Measurements from ENCODE around the gene AXIN2.

DNA sequence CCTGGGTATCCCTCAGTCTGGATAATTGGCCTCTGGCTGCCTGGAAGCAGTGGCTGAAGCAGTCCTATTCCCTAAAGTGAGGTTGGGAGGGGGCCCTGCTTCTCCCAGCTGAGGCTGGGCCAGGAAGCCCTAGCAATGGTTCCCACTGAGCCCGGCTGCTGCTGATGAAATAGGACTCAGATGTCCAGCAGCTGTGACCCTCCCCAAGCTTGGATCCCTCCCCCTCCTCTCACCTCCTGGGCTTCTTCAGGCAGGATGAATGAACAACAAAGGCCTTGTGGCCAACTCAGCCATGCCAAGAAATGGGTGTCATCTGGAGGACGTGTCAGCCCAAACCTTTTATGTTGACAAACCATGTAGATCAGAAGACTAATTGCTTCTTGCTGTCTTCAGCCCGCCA lies 42.0 kb downstream of the AXIN2 start:
- TF ChIP-seq, protein P1, sequence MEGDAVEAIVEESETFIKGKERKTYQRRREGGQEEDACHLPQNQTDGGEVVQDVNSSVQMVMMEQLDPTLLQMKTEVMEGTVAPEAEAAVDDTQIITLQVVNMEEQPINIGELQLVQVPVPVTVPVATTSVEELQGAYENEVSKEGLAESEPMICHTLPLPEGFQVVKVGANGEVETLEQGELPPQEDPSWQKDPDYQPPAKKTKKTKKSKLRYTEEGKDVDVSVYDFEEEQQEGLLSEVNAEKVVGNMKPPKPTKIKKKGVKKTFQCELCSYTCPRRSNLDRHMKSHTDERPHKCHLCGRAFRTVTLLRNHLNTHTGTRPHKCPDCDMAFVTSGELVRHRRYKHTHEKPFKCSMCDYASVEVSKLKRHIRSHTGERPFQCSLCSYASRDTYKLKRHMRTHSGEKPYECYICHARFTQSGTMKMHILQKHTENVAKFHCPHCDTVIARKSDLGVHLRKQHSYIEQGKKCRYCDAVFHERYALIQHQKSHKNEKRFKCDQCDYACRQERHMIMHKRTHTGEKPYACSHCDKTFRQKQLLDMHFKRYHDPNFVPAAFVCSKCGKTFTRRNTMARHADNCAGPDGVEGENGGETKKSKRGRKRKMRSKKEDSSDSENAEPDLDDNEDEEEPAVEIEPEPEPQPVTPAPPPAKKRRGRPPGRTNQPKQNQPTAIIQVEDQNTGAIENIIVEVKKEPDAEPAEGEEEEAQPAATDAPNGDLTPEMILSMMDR (IDR thresholded peaks at IDR 0.05): no peak
- TF ChIP-seq POLR2A (IDR thresholded peaks at IDR 0.05): no peak
- no peak for TF ChIP-seq POLR2AphosphoS5 (IDR thresholded peaks at IDR 0.05)
